ENCODE data around the gene SMIM14. TPM values are rescaled to one million over a fixed set of nuclear protein-coding genes. Genes with fewer than 3 reads are reported as not detected.

SMIM14 gene
- total and polyA plus RNA-seq, 2 of the 8 experiments (the other 6 are each of a cell fraction or from before 2014, with no cell fraction given): 29.1 to 31.0 TPM

GRCh38 chr4:39667706-39668105 lies 29.0 kb upstream of the SMIM14 start:
- Histone ChIP-seq H3K9ac (replicated peaks in 1 of 4; ENCODE audit: extremely low read depth in 1 of 4, low read depth in 3 of 4, low read length in 3 of 4) (no peak overlapping the region), H3K4me2 (ENCODE audit: insufficient read depth in 1 of 2, low read depth in 2 of 2, low read length in 2 of 2) (no peak overlapping the region), H2BK5ac (ENCODE audit: low read depth, low read length) (no peak overlapping the region), H4K5ac (ENCODE audit: insufficient read length, low read depth, low read length) (no peak overlapping the region), H3K79me1 (ENCODE audit: low read depth, low read length) (no peaks in the 10 kb centered on the region), H4K8ac (ENCODE audit: extremely low read depth, insufficient read depth, low read length) (no peak overlapping the region), H3K4me1 (replicated peaks in 1 of 4; ENCODE audit: control insufficient read depth in 3 of 4, insufficient read depth in 4 of 4, low read length in 3 of 4) (no peaks in the 10 kb centered on the region), H3K23me2 (ENCODE audit: low read depth, low read length) (no peaks in the 10 kb centered on the region), H3K27me3 (replicated peaks in 1 of 4; ENCODE audit: control insufficient read depth in 3 of 4, extremely low read depth in 1 of 4, insufficient read depth in 3 of 4, low read length in 3 of 4) (no peaks in the 10 kb centered on the region), H3K4me3 (ENCODE audit: extremely low read depth in 1 of 4, insufficient read depth in 2 of 4, low read depth in 3 of 4, low read length in 4 of 4) (no peak overlapping the region), H2BK20ac (ENCODE audit: low read length) (no peak overlapping the region), H4K91ac (replicated peaks; ENCODE audit: insufficient read length, low read length) (no peak overlapping the region), H3K18ac (ENCODE audit: extremely low read depth, low read length) (no peak overlapping the region), H2BK15ac (ENCODE audit: low read length) (no peak overlapping the region), H3K27ac (ENCODE audit: low read depth, low read length) (no peak overlapping the region), H3K14ac (ENCODE audit: insufficient read length) (no peak overlapping the region), H2AK5ac (ENCODE audit: low read depth, low read length) (no peak overlapping the region), H3K23ac (ENCODE audit: insufficient read length) (no peak overlapping the region), H4K20me1 (replicated peaks in 1 of 2; ENCODE audit: control insufficient read depth in 1 of 2, insufficient read depth in 2 of 2, low read length in 2 of 2) (no peaks in the 10 kb centered on the region), H3K56ac (replicated peaks; ENCODE audit: insufficient read length, low read depth, low read length) (no peak overlapping the region), H3K36me3 (ENCODE audit: control insufficient read depth in 2 of 4, insufficient read depth in 4 of 4, low read length in 3 of 4) (no peaks in the 10 kb centered on the region), H3K79me2 (ENCODE audit: control insufficient read depth in 1 of 2, insufficient read depth in 2 of 2, low read length in 2 of 2) (no peaks in the 10 kb centered on the region), H3K9me3 (ENCODE audit: insufficient read depth in 2 of 2, low read depth in 1 of 2, low read length in 1 of 2) (no peaks in the 10 kb centered on the region), H3K4ac (replicated peaks; ENCODE audit: insufficient read length, low read depth, low read length) (no peak overlapping the region), H2BK120ac (replicated peaks; ENCODE audit: low read depth, low read length) (no peak overlapping the region), H2AFZ (ENCODE audit: low read length) (no peak overlapping the region), H2BK12ac (ENCODE audit: low read depth, low read length) (no peak overlapping the region)
- FAIRE-seq: no peak
- CTCF ChIA-PET (ENCODE audit: partially characterized antibody): interaction anchor here (0.6 to 1.0 kb wide), 2 partner anchors 16 to 66 kb away, joined by 3 read pairs; no protein-coding TSS in a partner anchor
- no peak for DNase-seq (ENCODE audit: low read depth in 1 of 2, low spot score in 2 of 2)
- WGBS, 2 experiments (ENCODE audit: extremely low coverage in 1 of 2, insufficient coverage in 1 of 2, insufficient read length in 1 of 2, insufficient replicate concordance in 2 of 2, low coverage in 1 of 2, low lambda C conversion rate in 2 of 2, missing lambda C conversion rate in 1 of 2): 82% methylated on average over 1 of the region's 1 CpG; no CpG with 5 or more reads in 1 of the 2 experiments
- POLR2A ChIA-PET (ENCODE audit: partially characterized antibody): interaction anchor here (1.5 kb wide), 1 partner anchor 210 kb away, joined by 4 read pairs; no protein-coding TSS in a partner anchor
- TF ChIP-seq CTCF (IDR thresholded peaks at IDR 0.05; ENCODE audit: control extremely low read depth in 1 of 3, insufficient read depth in 1 of 3, low read depth in 1 of 3, low read length in 3 of 3) (no peak), RNF2 (IDR thresholded peaks at IDR 0.05; ENCODE audit: borderline replicate concordance, low read depth, low read length, missing control alignments, poor library complexity, severe bottlenecking) (no peak), BCL11A (IDR thresholded peaks at IDR 0.05; ENCODE audit: low read depth in 2 of 2, low read length in 2 of 2) (no peak), CREB1 (IDR thresholded peaks at IDR 0.05) (no peak), MAFK (IDR thresholded peaks at IDR 0.05; ENCODE audit: low read depth, low read length) (no peak), RAD21 (IDR thresholded peaks at IDR 0.05 in 1 of 2, conservative IDR thresholded peaks at IDR 0.05 in 1 of 2; ENCODE audit: low read depth in 2 of 2, low read length in 2 of 2) (no peak), HDAC6 (IDR thresholded peaks at IDR 0.05; ENCODE audit: low read depth, low read length) (no peak), KDM5A (IDR thresholded peaks at IDR 0.05; ENCODE audit: low read length) (no peak), USF2 (IDR thresholded peaks at IDR 0.05; ENCODE audit: low read length) (no peak), NANOG (IDR thresholded peaks at IDR 0.05; ENCODE audit: insufficient read depth, low read depth, low read length, poor library complexity, severe bottlenecking) (no peak)
